ENCODE measurements around the gene BFSP1. TPM values are rescaled to one million over a fixed set of nuclear protein-coding genes. Genes with fewer than 3 reads are reported as not detected.

Gene BFSP1
- total and polyA plus RNA-seq, 2 of the 8 experiments (the other 6 are each of a cell fraction or from before 2014, with no cell fraction given), result 1.5 to 2.5 TPM

DNA sequence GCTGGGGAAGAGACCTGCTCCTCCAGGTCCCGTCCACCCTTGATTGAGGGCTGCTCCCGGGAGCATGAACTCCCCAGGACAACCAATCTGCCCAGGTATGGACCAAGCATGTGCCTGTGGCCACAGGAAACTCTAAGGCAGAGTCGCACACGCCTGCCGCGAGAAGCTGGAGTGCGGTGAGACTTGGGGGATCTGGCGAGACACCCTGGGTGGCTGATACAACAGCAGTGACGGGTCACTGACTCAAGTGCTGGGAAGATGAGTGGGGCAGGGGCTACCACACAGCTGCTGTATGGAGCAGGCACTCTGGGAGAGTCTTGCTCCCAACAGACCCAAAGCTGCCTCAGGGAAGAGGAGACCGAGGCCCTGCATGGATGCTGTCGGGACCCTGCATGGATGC, 40.1 kb downstream of the BFSP1 start:
- no peaks in the 10 kb centered on the region for H3K9me3 ChIP-seq (ENCODE audit: insufficient read depth in 2 of 2, low read depth in 1 of 2, low read length in 1 of 2)
- CTCF ChIA-PET (ENCODE audit: partially characterized antibody), result interaction anchor here (1.9 to 2.9 kb wide), 2 partner anchors 13 to 127 kb away, joined by 5 to 13 read pairs; no protein-coding TSS in a partner anchor
- no peak overlapping the region for H2BK12ac ChIP-seq (ENCODE audit: low read depth, low read length)
- H3K56ac ChIP-seq (replicated peaks; ENCODE audit: insufficient read length, low read depth, low read length), result no peak overlapping the region
- H3K23me2 ChIP-seq (ENCODE audit: low read depth, low read length), result no peaks in the 10 kb centered on the region
- DNase-seq (ENCODE audit: low read depth in 1 of 2, low spot score in 2 of 2), result no peak
- no peak overlapping the region for H2BK20ac ChIP-seq (ENCODE audit: low read length)
- H3K79me1 ChIP-seq (ENCODE audit: low read depth, low read length), result no peaks in the 10 kb centered on the region
- no peak overlapping the region for H3K14ac ChIP-seq (ENCODE audit: insufficient read length)
- no peak for FAIRE-seq
- H2BK120ac ChIP-seq (replicated peaks; ENCODE audit: low read depth, low read length), result no peak overlapping the region
- H3K4me3 ChIP-seq (ENCODE audit: extremely low read depth in 1 of 4, insufficient read depth in 2 of 4, low read depth in 3 of 4, low read length in 4 of 4), result no peak overlapping the region
- H3K79me2 ChIP-seq (ENCODE audit: control insufficient read depth in 1 of 2, insufficient read depth in 2 of 2, low read length in 2 of 2), result no peaks in the 10 kb centered on the region
- H4K5ac ChIP-seq (ENCODE audit: insufficient read length, low read depth, low read length), result no peak overlapping the region
- H2AFZ ChIP-seq (ENCODE audit: low read length), result no peak overlapping the region
- no peak overlapping the region for H3K23ac ChIP-seq (ENCODE audit: insufficient read length)
- H3K27me3 ChIP-seq (replicated peaks in 1 of 4; ENCODE audit: control insufficient read depth in 3 of 4, extremely low read depth in 1 of 4, insufficient read depth in 3 of 4, low read length in 3 of 4), result no peaks in the 10 kb centered on the region
- no peak overlapping the region for H3K4ac ChIP-seq (replicated peaks; ENCODE audit: insufficient read length, low read depth, low read length)
- 90% methylated on average over 11 of the region's 11 CpGs; no CpG with 5 or more reads in 1 of the 2 experiments for WGBS, 2 experiments (ENCODE audit: extremely low coverage in 1 of 2, insufficient coverage in 1 of 2, insufficient read length in 1 of 2, insufficient replicate concordance in 2 of 2, low coverage in 1 of 2, low lambda C conversion rate in 2 of 2, missing lambda C conversion rate in 1 of 2)
- H3K27ac ChIP-seq (ENCODE audit: low read depth, low read length), result no peak overlapping the region
- no peak overlapping the region for H3K4me2 ChIP-seq (ENCODE audit: insufficient read depth in 1 of 2, low read depth in 2 of 2, low read length in 2 of 2)
- no peak overlapping the region for H3K9ac ChIP-seq (replicated peaks in 1 of 4; ENCODE audit: extremely low read depth in 1 of 4, low read depth in 3 of 4, low read length in 3 of 4)
- no peaks in the 10 kb centered on the region for H3K4me1 ChIP-seq (replicated peaks in 1 of 4; ENCODE audit: control insufficient read depth in 3 of 4, insufficient read depth in 4 of 4, low read length in 3 of 4)
- H3K18ac ChIP-seq (ENCODE audit: extremely low read depth, low read length), result no peak overlapping the region
- H2BK15ac ChIP-seq (ENCODE audit: low read length), result no peak overlapping the region
- POLR2A ChIA-PET (ENCODE audit: partially characterized antibody), result interaction anchor here (1.3 kb wide), 1 partner anchor 40 kb away, joined by 3 read pairs; the partner anchor contains the start of gene BFSP1
- no peak overlapping the region for H2AK5ac ChIP-seq (ENCODE audit: low read depth, low read length)
- H4K20me1 ChIP-seq (replicated peaks in 1 of 2; ENCODE audit: control insufficient read depth in 1 of 2, insufficient read depth in 2 of 2, low read length in 2 of 2), result no peaks in the 10 kb centered on the region
- no peaks in the 10 kb centered on the region for H3K36me3 ChIP-seq (ENCODE audit: control insufficient read depth in 2 of 4, insufficient read depth in 4 of 4, low read length in 3 of 4)
- no peak overlapping the region for H4K8ac ChIP-seq (ENCODE audit: extremely low read depth, insufficient read depth, low read length)
- no peak overlapping the region for H2BK5ac ChIP-seq (ENCODE audit: low read depth, low read length)
- H4K91ac ChIP-seq (replicated peaks; ENCODE audit: insufficient read length, low read length), result no peak overlapping the region
- TF ChIP-seq GTF2F1 (IDR thresholded peaks at IDR 0.05; ENCODE audit: borderline replicate concordance, low read depth, low read length) (no peak), SAP30 (IDR thresholded peaks at IDR 0.05; ENCODE audit: insufficient read depth, insufficient replicate concordance, low read length) (no peak), CBX8 (IDR thresholded peaks at IDR 0.05; ENCODE audit: borderline replicate concordance, low read depth, low read length) (no peak), SRF (IDR thresholded peaks at IDR 0.05; ENCODE audit: low read depth, low read length) (no peak), CBX5 (IDR thresholded peaks at IDR 0.05; ENCODE audit: low read depth, low read length) (no peak), CHD1 (IDR thresholded peaks at IDR 0.05; ENCODE audit: low read depth, low read length) (no peak), SIRT6 (IDR thresholded peaks at IDR 0.05; ENCODE audit: low read length) (no peak), CEBPB (IDR thresholded peaks at IDR 0.05; ENCODE audit: low read depth, low read length) (no peak), TCF12 (IDR thresholded peaks at IDR 0.05; ENCODE audit: low read depth, low read length) (no peak), TEAD4 (IDR thresholded peaks at IDR 0.05; ENCODE audit: low read depth, low read length) (no peak), BRCA1 (IDR thresholded peaks at IDR 0.05; ENCODE audit: low read depth, low read length) (no peak), YY1 (IDR thresholded peaks at IDR 0.05; ENCODE audit: low read depth, low read length) (no peak)
- TF ChIP-seq, protein P1, sequence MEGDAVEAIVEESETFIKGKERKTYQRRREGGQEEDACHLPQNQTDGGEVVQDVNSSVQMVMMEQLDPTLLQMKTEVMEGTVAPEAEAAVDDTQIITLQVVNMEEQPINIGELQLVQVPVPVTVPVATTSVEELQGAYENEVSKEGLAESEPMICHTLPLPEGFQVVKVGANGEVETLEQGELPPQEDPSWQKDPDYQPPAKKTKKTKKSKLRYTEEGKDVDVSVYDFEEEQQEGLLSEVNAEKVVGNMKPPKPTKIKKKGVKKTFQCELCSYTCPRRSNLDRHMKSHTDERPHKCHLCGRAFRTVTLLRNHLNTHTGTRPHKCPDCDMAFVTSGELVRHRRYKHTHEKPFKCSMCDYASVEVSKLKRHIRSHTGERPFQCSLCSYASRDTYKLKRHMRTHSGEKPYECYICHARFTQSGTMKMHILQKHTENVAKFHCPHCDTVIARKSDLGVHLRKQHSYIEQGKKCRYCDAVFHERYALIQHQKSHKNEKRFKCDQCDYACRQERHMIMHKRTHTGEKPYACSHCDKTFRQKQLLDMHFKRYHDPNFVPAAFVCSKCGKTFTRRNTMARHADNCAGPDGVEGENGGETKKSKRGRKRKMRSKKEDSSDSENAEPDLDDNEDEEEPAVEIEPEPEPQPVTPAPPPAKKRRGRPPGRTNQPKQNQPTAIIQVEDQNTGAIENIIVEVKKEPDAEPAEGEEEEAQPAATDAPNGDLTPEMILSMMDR (IDR thresholded peaks at IDR 0.05; ENCODE audit: control extremely low read depth in 1 of 3, insufficient read depth in 1 of 3, low read depth in 1 of 3, low read length in 3 of 3), result no peak
